T-cell (primary cell): ENCODE data around the gene MARS2. TPM values are rescaled to one million over a fixed set of nuclear protein-coding genes. Genes with fewer than 3 reads are reported as not detected.

Experiments used
- ATAC-seq, 4 experiments: fragments of 200-7000 bp in 3 of 4; fragments of 150-1000 bp in 1 of 4; cut with Tn5 transposase; replicated peaks in 1 of 4; 1 replicate in 3 of 4; 2 replicates in 1 of 4; pipeline ENCODE4 v1.10.0; 2021; ENCODE audit warnings: moderate library complexity in 3 of 4, mild to moderate bottlenecking in 2 of 4, moderate number of reproducible peaks in 1 of 4
- CTCF ChIA-PET, 2 donors: fragments of 300-600 bp; sonication (Branson Sonifier 250); formaldehyde crosslinking; loops; one replicate each; lab custom pipeline; 2022; ENCODE audit warnings: antibody characterized with exemption in 2 of 2; lab: Charles Lee
- POLR2A ChIA-PET, 2 donors: fragments of 300-600 bp; sonication (Branson Sonifier 250); formaldehyde crosslinking; loops; one replicate each; lab custom pipeline; 2022; ENCODE audit warnings: antibody characterized with exemption in 2 of 2; lab: Charles Lee
- DNase-seq, 35 experiments: peaks; one replicate each; pipeline versions ENCODE4 v3.0.0 to v3.0.0-alpha.2; 2013 to 2023
- H3K27ac ChIP-seq: one replicate; pipeline ENCODE4 v1.5.1; 2013; ENCODE audit warnings: low read length
- H3K27me3 ChIP-seq, 2 experiments: replicated peaks in 1 of 2; 1 replicate in 1 of 2; 2 replicates in 1 of 2; pipeline versions ENCODE4 v1.6.1 to v1.7.0; 2013; ENCODE audit warnings: low read length in 1 of 2, mixed read lengths in 1 of 2; ENCODE audit not compliant: control insufficient read depth in 2 of 2, insufficient read depth in 2 of 2; ENCODE audit errors: extremely low read depth in 1 of 2
- H3K36me3 ChIP-seq, 2 donors: 1 replicate in 1 of 2; 2 replicates in 1 of 2; pipeline versions ENCODE4 v1.6.1 to v1.7.0; 2013; ENCODE audit warnings: low read length in 1 of 2; ENCODE audit not compliant: control insufficient read depth in 2 of 2, insufficient read depth in 1 of 2; ENCODE audit errors: extremely low read depth in 1 of 2
- H3K4me1 ChIP-seq, 2 experiments: 1 replicate in 1 of 2; 2 replicates in 1 of 2; pipeline versions ENCODE4 v1.6.1 to v1.7.0; 2013; ENCODE audit warnings: low read length in 2 of 2, mixed read lengths in 1 of 2; ENCODE audit not compliant: insufficient read depth in 2 of 2, control insufficient read depth in 1 of 2; ENCODE audit errors: extremely low read depth in 1 of 2
- H3K4me3 ChIP-seq, 2 donors: 1 replicate in 1 of 2; 2 replicates in 1 of 2; pipeline versions ENCODE4 v1.5.1 to v1.7.0; 2013; ENCODE audit warnings: mild to moderate bottlenecking in 2 of 2, low read length in 1 of 2, moderate library complexity in 1 of 2; ENCODE audit not compliant: control insufficient read depth in 1 of 2; ENCODE audit errors: extremely low read depth in 1 of 2
- H3K9me3 ChIP-seq: 2 replicates; pipeline ENCODE4 v1.7.0; 2013
- H3K27ac Mint-ChIP-seq, 2 donors: one replicate each; pipeline ENCODE4 v1.8.0; 2020 to 2021; ENCODE audit warnings: mild to moderate bottlenecking in 2 of 2, mixed read lengths in 2 of 2
- H3K27me3 Mint-ChIP-seq, 2 donors: one replicate each; pipeline ENCODE4 v1.8.0; 2021 to 2022; ENCODE audit warnings: mixed read lengths in 2 of 2
- H3K36me3 Mint-ChIP-seq: one replicate; pipeline ENCODE4 v1.8.0; 2021; ENCODE audit warnings: mixed read lengths
- H3K4me1 Mint-ChIP-seq, 3 donors: one replicate each; pipeline ENCODE4 v1.8.0; 2020 to 2022; ENCODE audit warnings: mixed read lengths in 3 of 3, mild to moderate bottlenecking in 1 of 3
- H3K4me3 Mint-ChIP-seq, 3 donors: one replicate each; pipeline ENCODE4 v1.8.0; 2020 to 2022; ENCODE audit warnings: mild to moderate bottlenecking in 3 of 3, mixed read lengths in 3 of 3, moderate library complexity in 3 of 3
- H3K9me3 Mint-ChIP-seq, 3 donors: one replicate each; pipeline ENCODE4 v1.8.0; 2020 to 2022; ENCODE audit warnings: mixed read lengths in 3 of 3
- WGBS: methylation state at CpG from one replicate; pipeline ENCODE4 v1.1.5; 2013; ENCODE audit warnings: missing lambda C conversion rate; ENCODE audit not compliant: insufficient coverage; 5-methylcytosine and 5-hydroxymethylcytosine counted together
- total RNA-seq, 35 experiments: library from RNA in 6 of 35; stranded (reverse) in 6 of 35; fragments of 120-200 nt in 1 of 35; gene quantifications; one replicate each; pipeline versions ENCODE4 v1.2.1 to v1.2.4 and lab custom pipeline; 2013 to 2026

Gene MARS2
- total RNA-seq, 5 donors from 2014 or later (not counting 1 experiment from before 2014, with no cell fraction given): 11.2 to 17.1 (median 14.0) TPM

GRCh38 chr2:197672371-197672893 is 32.7 kb upstream of the MARS2 start:
- ATAC-seq: no peak

GRCh38 chr2:197673106-197673505 is 32.1 kb upstream of the MARS2 start:
- Mint-ChIP-seq H3K4me1 (no peaks in the 10 kb centered on the region), H3K36me3 (no peaks in the 10 kb centered on the region), H3K4me3 (no peak overlapping the region), H3K9me3 (peaks cover 0 to 4% (median 0%) of the 10 kb centered on the region in 3 donors), H3K27ac (no peak overlapping the region), H3K27me3 (peaks cover 14 to 29% of the 10 kb centered on the region in 2 donors)
- Histone ChIP-seq H3K36me3 (no peaks in the 10 kb centered on the region), H3K27me3 (peaks cover 0 to 6% of the 10 kb centered on the region in 2 experiments), H3K4me1 (no peaks in the 10 kb centered on the region), H3K27ac (no peak overlapping the region), H3K4me3 (no peak overlapping the region), H3K9me3 (no peaks in the 10 kb centered on the region)
- POLR2A ChIA-PET: no interaction called here
- ATAC-seq (no peak), DNase-seq (no peak)
- CTCF ChIA-PET: no interaction called here
- WGBS: 81% methylated on average over 3 of the region's 5 CpGs

More at GRCh38 chr2:197672371-197672893, 32.7 kb upstream of the MARS2 start:
- Histone ChIP-seq H3K4me3 (no peak overlapping the region), H3K9me3 (no peaks in the 10 kb centered on the region), H3K27me3 (peaks cover 0 to 9% of the 10 kb centered on the region in 2 experiments), H3K27ac (no peak overlapping the region), H3K36me3 (no peaks in the 10 kb centered on the region), H3K4me1 (no peaks in the 10 kb centered on the region)
- no peak for DNase-seq
- Mint-ChIP-seq H3K27me3 (peaks cover 14 to 25% of the 10 kb centered on the region in 2 donors), H3K4me1 (no peaks in the 10 kb centered on the region), H3K9me3 (peaks cover 1 to 4% (median 3%) of the 10 kb centered on the region in 3 donors), H3K4me3 (no peak overlapping the region), H3K36me3 (no peaks in the 10 kb centered on the region), H3K27ac (no peak overlapping the region)
- POLR2A ChIA-PET: no interaction called here
- CTCF ChIA-PET: no interaction called here
- WGBS: no CpG with 5 or more reads among the region's 1 CpG

GRCh38 chr2:197673606-197674005 is 31.6 kb upstream of the MARS2 start:
- CTCF ChIA-PET: interaction anchor here in 1 of 2 donors (0.7 kb wide), 1 partner anchor 76 kb away, joined by 3 read pairs; no protein-coding TSS in a partner anchor
- no peaks in the 10 kb centered on the region for H3K36me3 ChIP-seq
- peaks cover 0 to under 1% of the 10 kb centered on the region in 2 experiments for H3K27me3 ChIP-seq
- H3K27ac ChIP-seq: no peak overlapping the region
- H3K9me3 ChIP-seq: no peaks in the 10 kb centered on the region
- H3K27ac Mint-ChIP-seq: no peak overlapping the region
- WGBS: no CpG with 5 or more reads among the region's 1 CpG
- H3K4me1 ChIP-seq: no peaks in the 10 kb centered on the region
- POLR2A ChIA-PET: no interaction called here
- no peak overlapping the region for H3K4me3 ChIP-seq
- H3K4me1 Mint-ChIP-seq: no peaks in the 10 kb centered on the region
- no peak for DNase-seq
- H3K36me3 Mint-ChIP-seq: no peaks in the 10 kb centered on the region
- no peak overlapping the region for H3K4me3 Mint-ChIP-seq
- peaks cover 0 to 4% (median 0%) of the 10 kb centered on the region in 3 donors for H3K9me3 Mint-ChIP-seq
- no peak for ATAC-seq
- H3K27me3 Mint-ChIP-seq: peaks cover 14 to 30% of the 10 kb centered on the region in 2 donors

GRCh38 chr2:197674060-197674459 is 31.1 kb upstream of the MARS2 start:
- H3K9me3 ChIP-seq: no peaks in the 10 kb centered on the region
- ChIA-PET POLR2A (no interaction called here), CTCF (interaction anchor here in 1 of 2 donors (0.7 kb wide), 1 partner anchor 76 kb away, joined by 3 read pairs; no protein-coding TSS in a partner anchor)
- Mint-ChIP-seq H3K27me3 (peaks cover 14 to 30% of the 10 kb centered on the region in 2 donors), H3K4me1 (no peaks in the 10 kb centered on the region), H3K9me3 (peaks cover 0 to under 1% (median 0%) of the 10 kb centered on the region in 3 donors), H3K4me3 (no peak overlapping the region), H3K36me3 (no peaks in the 10 kb centered on the region), H3K27ac (no peak overlapping the region)
- H3K4me1 ChIP-seq: no peaks in the 10 kb centered on the region
- no peaks in the 10 kb centered on the region for H3K27me3 ChIP-seq
- no peak for DNase-seq
- ATAC-seq: no peak
- no peak overlapping the region for H3K27ac ChIP-seq
- no CpG with 5 or more reads among the region's 1 CpG for WGBS
- H3K4me3 ChIP-seq: no peak overlapping the region
- no peaks in the 10 kb centered on the region for H3K36me3 ChIP-seq

- ChIA-PET CTCF (no interaction called here), POLR2A (no interaction called here)
- Histone ChIP-seq H3K27ac (no peak overlapping the region), H3K27me3 (no peaks in the 10 kb centered on the region), H3K36me3 (no peaks in the 10 kb centered on the region), H3K4me3 (no peak overlapping the region), H3K4me1 (no peaks in the 10 kb centered on the region), H3K9me3 (no peaks in the 10 kb centered on the region)
- peaks cover 15 to 30% of the 10 kb centered on the region in 2 donors for H3K27me3 Mint-ChIP-seq
- no peaks in the 10 kb centered on the region for H3K36me3 Mint-ChIP-seq
- ATAC-seq (no peak), DNase-seq (no peak)
- WGBS: 60% methylated on average over 1 of the region's 3 CpGs
- H3K9me3 Mint-ChIP-seq: no peaks in the 10 kb centered on the region
- no peak overlapping the region for H3K4me3 Mint-ChIP-seq
- H3K27ac Mint-ChIP-seq: no peak overlapping the region
- no peaks in the 10 kb centered on the region for H3K4me1 Mint-ChIP-seq
Observed at GRCh38 chr2:197674591-197674990, 30.6 kb upstream of the MARS2 start.

GRCh38 chr2:197675246-197675645 is 29.9 kb upstream of the MARS2 start, which contains the start of gene RFTN2:
Gene RFTN2 (minus strand): TSS chr2:197675587. CDS start chr2:197675458, 129 bp downstream.
- Mint-ChIP-seq H3K27me3 (peaks cover 21 to 32% of the 10 kb centered on the region in 2 donors), H3K36me3 (no peaks in the 10 kb centered on the region), H3K27ac (no peak within 1 kb of the TSS), H3K9me3 (no peaks in the 10 kb centered on the region), H3K4me3 (no peak within 1 kb of the TSS), H3K4me1 (no peaks in the 10 kb centered on the region)
- Histone ChIP-seq H3K4me1 (no peaks in the 10 kb centered on the region), H3K9me3 (no peaks in the 10 kb centered on the region), H3K36me3 (no peaks in the 10 kb centered on the region), H3K4me3 (no peak within 1 kb of the TSS), H3K27ac (no peak within 1 kb of the TSS), H3K27me3 (no peaks in the 10 kb centered on the region)
- ChIA-PET POLR2A (no interaction called here), CTCF (no interaction called here)
- 100% methylated on average over 1 of the region's 3 CpGs for WGBS
- no peak for DNase-seq
- ATAC-seq: no peak
